DND-41 (cell line): Measurements from ENCODE around the gene ACTBL2.

Experiments used
- CTCF ChIP-seq: IDR thresholded peaks from 2 replicates; pipeline ENCODE4 v1.5.1; 2012; ENCODE audit warnings: borderline replicate concordance, low read length, moderate library complexity, mild to moderate bottlenecking; ENCODE audit not compliant: poor library complexity, severe bottlenecking; ENCODE audit errors: extremely low read depth
- EZH2 ChIP-seq: IDR thresholded peaks from 3 replicates; pipeline ENCODE4 v1.6.1; 2012; ENCODE audit warnings: borderline replicate concordance, low read depth, mild to moderate bottlenecking, moderate library complexity, low read length, inconsistent platforms; ENCODE audit not compliant: severe bottlenecking

- TF ChIP-seq CTCF: no peak
- no peak for TF ChIP-seq EZH2
These were observed 3.8 kb downstream of the ACTBL2 start for GRCh38 chr5:57478826-57479225.
